Astrocyte (in vitro differentiated cells and primary cell): ENCODE data around the gene KIAA0319L. TPM values are rescaled to one million over a fixed set of nuclear protein-coding genes. Genes with fewer than 3 reads are reported as not detected.
A peak's percentile ranks its signal among the peaks of the same experiment; 100 is the strongest.

ENCODE experiments used
- DNase-seq: peaks from one replicate; pipeline ENCODE4 v3.0.0-alpha.2; 2010; ENCODE audit warnings: low read depth
- FAIRE-seq: peaks from 2 replicates; lab custom pipeline; 2011; peaks lifted over from hg19 to GRCh38; lab: Jason Lieb, UNC
- H2AFZ ChIP-seq: 2 replicates; pipeline ENCODE4 v1.6.0; 2012; ENCODE audit warnings: low read depth, low read length, inconsistent platforms
- H3K27ac ChIP-seq: 2 replicates; pipeline ENCODE4 v1.5.1; 2011; ENCODE audit warnings: low read depth, low read length, inconsistent platforms
- H3K27me3 ChIP-seq: 2 replicates; pipeline ENCODE4 v1.6.0; 2011; ENCODE audit warnings: low read length, inconsistent platforms; ENCODE audit not compliant: insufficient read depth
- H3K36me3 ChIP-seq: 2 replicates; pipeline ENCODE4 v1.5.1; 2011; ENCODE audit warnings: low read length, inconsistent platforms; ENCODE audit not compliant: insufficient read depth
- H3K4me1 ChIP-seq: 2 replicates; pipeline ENCODE4 v1.5.1; 2011; ENCODE audit warnings: low read length, inconsistent platforms; ENCODE audit not compliant: insufficient read depth
- H3K4me2 ChIP-seq: 2 replicates; pipeline ENCODE4 v1.6.0; 2012; ENCODE audit warnings: low read length, inconsistent platforms
- H3K4me3 ChIP-seq: 2 replicates; pipeline ENCODE4 v1.5.1; 2011; ENCODE audit warnings: low read depth, mild to moderate bottlenecking, low read length, inconsistent platforms; ENCODE audit not compliant: insufficient read depth
- H3K79me2 ChIP-seq: 2 replicates; pipeline ENCODE4 v1.6.0; 2012; ENCODE audit warnings: mild to moderate bottlenecking, low read length, inconsistent platforms; ENCODE audit not compliant: insufficient read depth
- H3K9ac ChIP-seq: 2 replicates; pipeline ENCODE4 v1.6.0; 2012; ENCODE audit warnings: mild to moderate bottlenecking, low read length, inconsistent platforms
- H3K9me3 ChIP-seq: 2 replicates; pipeline ENCODE4 v1.5.1; 2012; ENCODE audit warnings: low read depth, mild to moderate bottlenecking, low read length, inconsistent platforms; ENCODE audit not compliant: insufficient read depth
- H4K20me1 ChIP-seq: 2 replicates; pipeline ENCODE4 v1.6.0; 2012; ENCODE audit warnings: low read length, inconsistent platforms; ENCODE audit not compliant: insufficient read depth
- H3K27ac Mint-ChIP-seq: one replicate; pipeline ENCODE4 v1.8.0; 2021; ENCODE audit warnings: mild to moderate bottlenecking, mixed read lengths; ENCODE audit not compliant: unreplicated experiment
- H3K27me3 Mint-ChIP-seq: one replicate; pipeline ENCODE4 v1.8.0; 2021; ENCODE audit warnings: low read depth, mixed read lengths; ENCODE audit not compliant: unreplicated experiment
- H3K36me3 Mint-ChIP-seq: one replicate; pipeline ENCODE4 v1.8.0; 2021; ENCODE audit warnings: low read depth, mixed read lengths; ENCODE audit not compliant: unreplicated experiment
- H3K4me1 Mint-ChIP-seq: one replicate; pipeline ENCODE4 v1.8.0; 2021; ENCODE audit warnings: low read depth, mixed read lengths; ENCODE audit not compliant: unreplicated experiment
- H3K4me3 Mint-ChIP-seq: one replicate; pipeline ENCODE4 v1.8.0; 2021; ENCODE audit warnings: mild to moderate bottlenecking, moderate library complexity, mixed read lengths; ENCODE audit not compliant: unreplicated experiment
- H3K9me3 Mint-ChIP-seq: one replicate; pipeline ENCODE4 v1.8.0; 2021; ENCODE audit warnings: mild to moderate bottlenecking, mixed read lengths; ENCODE audit not compliant: unreplicated experiment
- EZH2 ChIP-seq: IDR thresholded peaks from 2 replicates; pipeline ENCODE4 v1.6.1; 2012; ENCODE audit warnings: mild to moderate bottlenecking, low read length, inconsistent platforms; ENCODE audit not compliant: insufficient read depth
- total RNA-seq: library from RNA; stranded (reverse); gene quantifications from 2 replicates; pipeline ENCODE4 v1.2.1, GENCODE V29; 2021
- TF ChIP-seq, protein P1 (sequence below): IDR thresholded peaks from 2 replicates; pipeline ENCODE4 v1.5.1; 2011; ENCODE audit warnings: low read depth, mild to moderate bottlenecking, inconsistent platforms, low read length, moderate library complexity; ENCODE audit not compliant: insufficient read depth

Gene KIAA0319L
- total RNA-seq, 1 donor from 2014 or later = 42.5 TPM

DNA sequence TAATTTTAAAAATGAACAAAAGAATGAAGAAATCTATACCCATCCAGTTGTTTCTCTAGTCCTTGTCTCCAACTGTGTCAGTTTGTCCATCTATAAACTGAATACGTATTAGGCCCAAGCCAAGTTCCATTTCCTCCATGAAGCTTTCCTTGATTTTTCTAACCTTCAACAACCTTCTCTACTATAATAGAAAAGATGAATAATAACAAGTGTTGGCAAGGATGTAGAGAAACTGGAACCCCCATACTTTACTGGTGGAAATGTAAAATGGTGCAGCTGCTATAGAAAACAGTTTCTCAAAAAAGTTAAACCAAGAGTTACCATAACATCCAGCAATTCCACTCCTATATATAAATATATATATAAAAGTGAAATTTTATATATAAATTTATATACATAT is 10.6 kb downstream of the KIAA0319L start:
- FAIRE-seq (no peak), DNase-seq (no peak)
- H3K9me3 Mint-ChIP-seq = peaks cover 3% of the 10 kb centered on the region
- Histone ChIP-seq H2AFZ (no peak overlapping the region), H4K20me1 (peaks cover 36% of the 10 kb centered on the region), H3K27me3 (no peaks in the 10 kb centered on the region), H3K9ac (no peak overlapping the region), H3K9me3 (no peaks in the 10 kb centered on the region), H3K4me3 (no peak overlapping the region), H3K4me1 (no peaks in the 10 kb centered on the region), H3K79me2 (peaks cover 42% of the 10 kb centered on the region), H3K36me3 (peaks cover 17% of the 10 kb centered on the region), H3K27ac (no peak overlapping the region), H3K4me2 (no peak overlapping the region)
- H3K4me1 Mint-ChIP-seq = peaks cover 6% of the 10 kb centered on the region
- TF ChIP-seq, protein P1, sequence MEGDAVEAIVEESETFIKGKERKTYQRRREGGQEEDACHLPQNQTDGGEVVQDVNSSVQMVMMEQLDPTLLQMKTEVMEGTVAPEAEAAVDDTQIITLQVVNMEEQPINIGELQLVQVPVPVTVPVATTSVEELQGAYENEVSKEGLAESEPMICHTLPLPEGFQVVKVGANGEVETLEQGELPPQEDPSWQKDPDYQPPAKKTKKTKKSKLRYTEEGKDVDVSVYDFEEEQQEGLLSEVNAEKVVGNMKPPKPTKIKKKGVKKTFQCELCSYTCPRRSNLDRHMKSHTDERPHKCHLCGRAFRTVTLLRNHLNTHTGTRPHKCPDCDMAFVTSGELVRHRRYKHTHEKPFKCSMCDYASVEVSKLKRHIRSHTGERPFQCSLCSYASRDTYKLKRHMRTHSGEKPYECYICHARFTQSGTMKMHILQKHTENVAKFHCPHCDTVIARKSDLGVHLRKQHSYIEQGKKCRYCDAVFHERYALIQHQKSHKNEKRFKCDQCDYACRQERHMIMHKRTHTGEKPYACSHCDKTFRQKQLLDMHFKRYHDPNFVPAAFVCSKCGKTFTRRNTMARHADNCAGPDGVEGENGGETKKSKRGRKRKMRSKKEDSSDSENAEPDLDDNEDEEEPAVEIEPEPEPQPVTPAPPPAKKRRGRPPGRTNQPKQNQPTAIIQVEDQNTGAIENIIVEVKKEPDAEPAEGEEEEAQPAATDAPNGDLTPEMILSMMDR = no peak
- TF ChIP-seq EZH2 = no peak
- no peaks in the 10 kb centered on the region for H3K27me3 Mint-ChIP-seq
- no peaks in the 10 kb centered on the region for H3K36me3 Mint-ChIP-seq
- no peak overlapping the region for H3K27ac Mint-ChIP-seq
- H3K4me3 Mint-ChIP-seq = no peak overlapping the region

DNA sequence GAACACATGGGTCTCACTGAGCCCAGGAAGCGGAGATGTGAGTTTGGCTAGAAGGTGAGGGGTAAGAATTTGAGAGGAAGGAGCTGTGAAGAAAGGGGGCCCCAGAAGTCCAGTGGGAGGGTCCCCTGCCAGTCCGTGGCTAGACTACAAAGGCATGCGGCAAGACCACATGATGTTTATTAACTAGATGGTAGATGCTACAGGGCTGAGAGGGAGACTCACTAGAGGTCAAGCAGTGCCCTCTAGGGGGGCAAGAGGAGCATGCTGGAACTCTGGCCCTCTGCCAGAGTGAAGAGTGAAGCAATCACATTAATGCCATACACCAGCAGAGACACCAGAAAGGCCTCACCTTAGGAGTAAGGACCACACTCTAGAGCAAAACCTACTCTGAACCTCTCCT is 12.2 kb downstream of the KIAA0319L start:
- Histone ChIP-seq H3K9me3 (no peaks in the 10 kb centered on the region), H3K27me3 (no peaks in the 10 kb centered on the region), H3K36me3 (peaks cover 15% of the 10 kb centered on the region), H2AFZ (no peak overlapping the region), H3K4me1 (peaks cover 8% of the 10 kb centered on the region), H3K27ac (no peak overlapping the region), H3K4me3 (no peak overlapping the region), H3K79me2 (peaks cover 44% of the 10 kb centered on the region), H4K20me1 (peaks cover 49% of the 10 kb centered on the region), H3K9ac (no peak overlapping the region), H3K4me2 (no peak overlapping the region)
- Mint-ChIP-seq H3K9me3 (peaks cover 3% of the 10 kb centered on the region), H3K4me3 (peak overlapping the region; percentile 41), H3K4me1 (peaks cover 12% of the 10 kb centered on the region), H3K36me3 (peaks cover 4% of the 10 kb centered on the region), H3K27ac (no peak overlapping the region), H3K27me3 (no peaks in the 10 kb centered on the region)
- TF ChIP-seq, protein P1 = no peak
- TF ChIP-seq EZH2 = no peak
- DNase-seq = no peak
- FAIRE-seq = no peak

DNA sequence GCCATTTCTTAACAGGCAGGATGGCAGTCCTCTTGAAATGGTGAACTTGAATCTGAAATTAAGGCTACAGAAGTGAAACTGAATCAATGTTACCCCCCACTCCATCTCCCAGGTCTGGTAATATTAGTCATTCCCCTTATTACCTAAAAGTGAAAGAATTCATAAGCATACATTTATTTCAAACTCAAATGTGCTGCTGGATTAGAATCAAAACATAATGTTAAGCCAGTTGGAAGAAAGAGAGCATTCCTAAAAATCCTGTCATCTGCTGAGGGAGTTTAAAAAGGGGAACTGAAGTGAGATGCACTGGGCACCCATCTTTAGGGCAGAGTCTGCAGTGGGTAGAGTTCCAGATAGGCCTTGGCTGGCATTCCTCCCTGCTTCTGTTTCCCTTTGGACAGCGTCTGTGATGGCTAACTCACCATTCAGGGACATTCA is 17.4 kb downstream of the KIAA0319L start:
- Histone ChIP-seq H3K27me3 (no peaks in the 10 kb centered on the region), H4K20me1 (peaks cover 64% of the 10 kb centered on the region), H3K4me1 (peaks cover 28% of the 10 kb centered on the region), H3K27ac (peak overlapping the region; percentile 19), H2AFZ (no peak overlapping the region), H3K9me3 (no peaks in the 10 kb centered on the region), H3K9ac (peak overlapping the region; percentile 3), H3K4me2 (peak overlapping the region; percentile 57), H3K36me3 (peaks cover under 1% of the 10 kb centered on the region), H3K79me2 (peaks cover 38% of the 10 kb centered on the region), H3K4me3 (no peak overlapping the region)
- no peaks in the 10 kb centered on the region for H3K9me3 Mint-ChIP-seq
- H3K27me3 Mint-ChIP-seq = no peaks in the 10 kb centered on the region
- peak; percentile 75 for DNase-seq
- peaks cover 9% of the 10 kb centered on the region for H3K36me3 Mint-ChIP-seq
- H3K27ac Mint-ChIP-seq = no peak overlapping the region
- peaks cover 29% of the 10 kb centered on the region for H3K4me1 Mint-ChIP-seq
- peak; percentile 94 for FAIRE-seq
- TF ChIP-seq, protein P1 = no peak
- no peak for TF ChIP-seq EZH2
- H3K4me3 Mint-ChIP-seq = no peak overlapping the region
